ENCODE results near the gene DCDC2.

DNA sequence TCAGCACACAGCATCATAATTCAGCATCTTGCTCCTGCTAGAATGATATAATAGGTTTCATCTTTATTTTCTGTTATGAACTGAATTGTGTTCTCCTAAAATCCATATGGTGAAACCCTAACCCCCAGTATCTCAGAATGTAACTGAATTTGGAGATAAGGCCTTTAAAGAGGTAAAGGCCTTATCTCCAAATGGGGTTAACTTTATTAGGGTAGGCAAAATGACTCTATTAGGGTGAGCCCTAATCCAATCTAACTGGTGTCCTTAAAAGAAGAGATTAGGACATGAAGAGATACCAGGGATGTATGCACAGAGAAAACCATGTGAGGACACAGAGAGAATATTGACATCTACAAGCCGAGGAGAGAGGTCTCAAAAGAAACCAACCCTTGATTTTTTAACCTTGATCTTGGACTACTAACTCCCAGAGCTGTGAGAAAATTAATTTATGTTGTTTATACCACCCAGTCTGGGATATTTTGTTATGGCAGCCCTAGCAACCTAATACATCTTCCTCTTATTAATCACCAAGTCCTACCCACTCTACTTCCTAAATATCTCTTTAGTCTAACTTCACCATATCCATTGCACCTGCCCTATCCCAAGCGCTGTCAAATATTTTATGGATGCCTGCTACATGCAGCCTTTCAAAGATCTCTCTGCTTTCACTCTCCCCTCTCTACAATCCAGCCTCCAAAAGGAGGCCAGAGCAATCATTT is 36.4 kb upstream of the DCDC2 start:
- no peak for TF ChIP-seq POLR2A (IDR thresholded peaks at IDR 0.05)
- TF ChIP-seq, protein P1, sequence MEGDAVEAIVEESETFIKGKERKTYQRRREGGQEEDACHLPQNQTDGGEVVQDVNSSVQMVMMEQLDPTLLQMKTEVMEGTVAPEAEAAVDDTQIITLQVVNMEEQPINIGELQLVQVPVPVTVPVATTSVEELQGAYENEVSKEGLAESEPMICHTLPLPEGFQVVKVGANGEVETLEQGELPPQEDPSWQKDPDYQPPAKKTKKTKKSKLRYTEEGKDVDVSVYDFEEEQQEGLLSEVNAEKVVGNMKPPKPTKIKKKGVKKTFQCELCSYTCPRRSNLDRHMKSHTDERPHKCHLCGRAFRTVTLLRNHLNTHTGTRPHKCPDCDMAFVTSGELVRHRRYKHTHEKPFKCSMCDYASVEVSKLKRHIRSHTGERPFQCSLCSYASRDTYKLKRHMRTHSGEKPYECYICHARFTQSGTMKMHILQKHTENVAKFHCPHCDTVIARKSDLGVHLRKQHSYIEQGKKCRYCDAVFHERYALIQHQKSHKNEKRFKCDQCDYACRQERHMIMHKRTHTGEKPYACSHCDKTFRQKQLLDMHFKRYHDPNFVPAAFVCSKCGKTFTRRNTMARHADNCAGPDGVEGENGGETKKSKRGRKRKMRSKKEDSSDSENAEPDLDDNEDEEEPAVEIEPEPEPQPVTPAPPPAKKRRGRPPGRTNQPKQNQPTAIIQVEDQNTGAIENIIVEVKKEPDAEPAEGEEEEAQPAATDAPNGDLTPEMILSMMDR (IDR thresholded peaks at IDR 0.05 in 4 of 5, conservative IDR thresholded peaks at IDR 0.05 in 1 of 5): no peak

All from gastrocnemius medialis (tissue), 4 donors.